HuH-7.5 (cell line): ENCODE measurements around the gene MSMB.
A peak's percentile ranks its signal among the peaks of the same experiment; 100 is the strongest.
"Not testable (repeated sequence)": the region's sequence is repeated elsewhere in the genome, so short reads cannot be mapped to it uniquely, and the experiment has no call there.

ENCODE experiments used
- DNase-seq: peaks from one replicate; pipeline ENCODE4 v3.0.0; 2011; ENCODE audit warnings: low spot score

The MSMB gene

DNA sequence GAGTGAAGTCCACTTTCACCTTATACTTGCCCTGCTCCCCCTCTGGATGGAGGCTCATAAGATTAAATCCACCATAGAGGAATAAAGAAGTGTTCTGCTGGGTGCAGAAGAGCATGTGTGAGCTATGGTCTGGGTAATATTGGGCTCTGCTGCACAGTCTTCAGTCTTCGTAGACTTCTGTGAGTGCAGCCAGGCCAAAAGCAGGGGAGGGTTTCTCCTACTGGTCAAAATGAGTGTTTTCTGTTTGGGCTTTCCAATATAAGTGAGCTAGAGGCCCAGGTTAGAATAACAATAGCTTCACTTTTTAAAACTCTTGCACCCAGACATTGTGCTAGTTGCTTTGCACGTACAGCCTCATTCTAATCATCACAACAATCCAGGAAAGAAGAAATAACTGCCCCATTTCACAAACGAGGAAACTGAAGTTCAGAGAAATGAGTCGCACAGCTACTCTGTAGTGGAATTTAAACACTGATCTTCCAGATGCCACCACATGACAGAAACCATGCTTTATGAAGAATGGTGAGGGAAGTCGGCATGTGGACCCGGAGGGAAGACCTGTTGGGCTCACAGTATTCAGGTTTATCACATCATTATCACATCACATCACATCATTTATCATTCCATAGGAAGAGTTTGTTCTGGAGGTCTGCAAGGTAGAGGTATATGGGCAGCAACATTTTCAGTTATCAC, 23.8 kb upstream of the MSMB start:
- no peak for DNase-seq

DNA sequence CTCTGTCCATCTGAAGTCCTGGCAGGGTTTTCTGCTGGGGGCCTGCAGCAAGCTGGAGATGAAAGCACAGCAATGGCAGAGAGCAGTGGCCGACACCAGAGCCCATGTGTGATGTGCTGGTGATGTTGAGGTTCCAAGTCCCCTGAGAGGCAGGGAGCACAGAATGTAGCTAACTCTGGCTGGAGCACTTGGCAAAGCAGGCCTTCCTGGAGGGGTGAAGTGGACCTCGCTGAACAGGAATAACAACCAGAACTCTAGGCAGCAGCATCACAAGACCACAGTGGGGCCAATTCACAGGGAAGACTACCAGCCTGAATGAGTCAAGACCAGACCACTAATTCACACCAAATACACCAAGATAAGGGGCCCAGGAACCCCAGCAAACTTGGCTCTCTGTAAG, 22.8 kb upstream of the MSMB start:
- DNase-seq = no peak

DNA sequence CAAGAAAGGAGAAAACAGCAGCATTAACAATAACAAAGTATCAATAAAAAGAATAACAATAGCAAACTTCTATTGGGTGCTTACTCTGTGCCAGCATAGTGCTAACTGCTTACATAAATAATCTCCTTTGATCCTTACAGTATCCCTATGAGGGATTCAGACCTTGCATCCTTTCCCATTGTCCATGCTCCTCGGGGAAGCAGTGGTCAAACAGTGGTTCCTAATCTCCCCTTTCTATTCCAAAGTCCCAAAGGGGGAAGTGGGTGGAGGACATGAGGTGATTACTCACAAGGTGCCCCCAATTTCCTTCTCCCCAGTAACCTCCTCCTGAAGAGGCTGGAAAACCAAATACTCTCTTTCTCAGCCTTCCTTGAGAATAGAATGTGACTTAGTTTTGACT, 22.0 kb upstream of the MSMB start:
- DNase-seq = no peak

DNA sequence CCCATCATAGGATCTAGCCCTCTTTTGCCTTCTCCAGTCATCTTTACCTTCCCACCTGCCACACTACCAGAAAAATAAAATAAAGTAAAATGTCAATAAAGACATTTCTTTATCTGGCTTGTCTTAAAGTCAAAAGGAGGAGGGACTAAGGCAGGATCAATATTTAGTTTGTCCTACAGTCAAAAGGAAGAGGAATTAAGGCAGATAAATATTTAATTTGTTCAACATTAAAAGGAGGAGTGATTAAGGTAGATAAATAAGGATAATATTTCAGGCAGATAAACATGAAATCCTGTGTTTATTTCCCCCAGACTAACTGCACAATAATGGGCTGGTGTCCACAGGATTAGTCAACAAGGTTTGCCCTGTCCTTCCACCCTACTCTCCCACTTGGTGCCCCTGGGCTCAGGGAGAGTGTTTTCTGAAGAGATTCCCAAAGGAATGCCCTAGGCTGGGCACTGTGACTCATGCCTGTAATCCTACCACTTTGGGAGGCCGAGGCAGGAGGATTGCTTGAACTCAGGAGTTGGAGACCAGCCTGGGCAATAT, 18.3 kb upstream of the MSMB start:
- DNase-seq = no peak

- no peak for DNase-seq
Measured at GRCh38 chr10:46062723-46063428, 16.8 kb upstream of the MSMB start.

GRCh38 chr10:46060706-46061105, 14.6 kb upstream of the MSMB start:
- no peak for DNase-seq

DNA sequence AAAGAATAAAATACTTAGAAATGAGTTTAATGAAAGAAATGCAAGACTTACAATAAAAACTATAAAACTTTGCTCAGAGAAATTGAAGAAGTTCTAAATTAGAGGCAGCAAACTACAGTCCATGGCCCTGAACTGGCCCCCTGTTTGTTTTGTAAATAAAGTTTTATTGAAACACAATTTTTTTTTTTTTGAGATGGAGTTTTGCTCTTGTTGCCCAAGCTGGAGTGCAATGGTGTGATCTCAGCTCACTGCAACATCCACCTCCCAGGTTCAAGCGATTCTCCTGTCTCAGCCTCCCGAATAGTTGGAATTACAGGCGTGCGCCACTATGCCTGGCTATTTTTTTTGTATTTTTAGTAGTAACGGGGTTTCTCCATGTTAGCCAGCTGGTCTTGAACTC, 11.9 kb upstream of the MSMB start:
- not testable (repeated sequence) for DNase-seq

DNA sequence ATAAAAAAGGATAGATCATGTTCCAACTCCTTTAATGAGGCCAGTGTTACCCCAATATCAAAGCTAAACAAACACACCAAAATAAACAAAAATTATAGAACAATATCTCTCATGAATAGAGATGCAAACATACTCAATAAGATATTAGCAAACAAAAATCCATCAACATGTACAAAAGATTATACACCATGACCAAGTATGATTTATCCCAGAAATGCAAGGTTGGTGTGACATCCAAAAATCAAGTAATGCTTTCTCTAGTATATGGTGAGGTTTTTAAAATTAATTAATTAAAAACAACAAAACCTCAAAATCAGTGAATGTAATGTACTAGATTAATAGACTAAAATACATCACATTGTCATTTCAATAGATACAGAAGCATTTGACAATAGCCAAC, 11.0 kb upstream of the MSMB start:
- no peak for DNase-seq

- DNase-seq = no peak
Measured at GRCh38 chr10:46055771-46056170, 9.7 kb upstream of the MSMB start.

- DNase-seq = no peak
Measured at GRCh38 chr10:46053534-46054434, 7.7 kb upstream of the MSMB start.

GRCh38 chr10:46052791-46053375, 6.8 kb upstream of the MSMB start:
- DNase-seq = no peak

DNA sequence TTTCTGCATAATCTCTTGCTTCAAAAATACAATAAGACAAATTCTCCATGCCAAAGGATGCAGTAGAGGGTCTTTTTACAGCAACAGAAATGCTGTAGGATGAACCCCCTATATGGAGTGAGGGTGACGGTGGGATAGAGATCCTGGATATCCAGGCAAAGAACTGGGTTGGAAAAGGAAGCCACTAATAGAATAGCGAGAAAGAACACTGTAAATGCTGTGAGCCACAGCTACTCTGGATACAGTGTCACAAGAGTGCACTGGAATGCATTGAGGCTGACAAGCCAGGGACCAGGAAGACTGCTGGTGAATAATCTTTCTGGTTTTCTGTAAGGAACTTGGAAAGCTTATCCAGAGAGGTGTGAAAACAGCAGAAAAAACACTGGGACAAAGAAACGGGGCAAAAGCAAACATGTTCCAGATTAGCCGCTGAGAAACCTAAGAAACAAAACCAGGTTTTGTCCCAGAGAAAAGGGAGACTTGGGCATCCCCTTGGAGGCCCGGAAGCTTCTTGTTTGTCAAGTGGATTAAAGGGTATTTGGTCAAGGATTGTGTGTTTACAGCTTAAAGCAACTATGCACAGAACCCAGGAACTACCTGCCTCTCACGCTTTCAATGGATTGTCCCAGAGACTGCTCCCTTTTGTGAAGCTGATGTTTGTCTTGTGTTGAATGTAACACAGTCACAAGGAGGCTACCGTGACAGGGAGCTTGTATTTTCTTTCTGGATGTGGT, 6.2 kb upstream of the MSMB start:
- DNase-seq = peak; percentile 28

DNA sequence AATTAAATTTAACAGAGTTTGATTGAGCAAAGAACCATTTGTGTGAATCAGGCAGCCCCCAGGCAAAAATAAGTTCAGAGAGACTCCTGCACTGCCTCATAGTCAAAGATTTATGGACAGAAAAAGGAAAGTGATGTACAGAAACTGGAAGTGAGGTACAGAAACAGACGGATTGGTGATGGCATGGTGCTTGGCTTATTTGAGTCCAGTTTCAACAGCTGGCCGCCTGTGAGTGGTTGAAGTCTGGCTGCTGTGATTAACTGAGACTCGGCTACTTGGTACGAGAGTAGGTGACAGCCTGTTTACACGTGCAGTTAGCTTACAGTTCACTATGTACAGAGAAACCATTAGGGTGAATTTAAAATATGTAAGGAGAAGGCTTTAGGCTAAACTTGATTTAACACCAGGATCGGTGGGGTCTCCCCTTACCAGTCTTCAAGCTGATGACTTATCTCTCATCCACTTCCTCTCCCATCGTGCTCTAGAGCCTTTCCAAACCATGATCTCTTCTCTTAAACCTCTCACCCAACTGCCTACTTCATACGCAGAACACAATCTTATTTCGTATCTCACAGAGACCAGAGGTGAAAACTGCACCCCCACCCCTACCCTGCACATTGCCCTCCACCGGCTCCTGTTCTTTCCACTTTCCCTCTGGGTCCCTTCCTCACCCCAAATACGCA, 5.0 kb upstream of the MSMB start:
- DNase-seq = no peak

GRCh38 chr10:46049497-46049831, 3.4 kb upstream of the MSMB start:
- not testable (repeated sequence) for DNase-seq

DNA sequence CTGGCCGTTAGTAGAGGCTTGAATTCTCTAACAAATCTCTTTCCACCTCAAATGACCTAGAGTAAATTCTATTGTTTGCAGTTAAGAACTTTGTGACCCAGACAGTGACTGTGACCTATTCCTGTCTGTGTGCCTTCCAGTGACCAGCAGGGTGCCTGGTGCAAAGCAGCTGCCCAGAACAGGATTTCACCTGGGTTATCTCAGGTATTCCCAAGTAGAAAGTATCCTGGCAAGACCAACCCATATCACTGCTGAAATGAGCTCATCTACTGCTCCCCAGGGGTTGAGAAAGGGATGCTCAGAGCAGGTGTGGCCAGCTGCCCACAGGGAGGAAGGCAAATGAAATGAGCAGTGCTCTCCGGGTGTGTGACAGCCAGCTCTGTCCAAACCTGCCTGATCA, 2.1 kb upstream of the MSMB start:
- DNase-seq = no peak

- no peak for DNase-seq
Measured at GRCh38 chr10:46042527-46042926, 3.5 kb downstream of the MSMB start.

- no peak for DNase-seq
Measured at GRCh38 chr10:46040004-46040403, 6.1 kb downstream of the MSMB start.

GRCh38 chr10:46037107-46037825, 8.8 kb downstream of the MSMB start:
- DNase-seq = no peak

GRCh38 chr10:46035923-46036849, 9.9 kb downstream of the MSMB start:
- no peak for DNase-seq
